ENCODE results near the gene RPA3. TPM values are rescaled to one million over a fixed set of nuclear protein-coding genes. Genes with fewer than 3 reads are reported as not detected.

The RPA3 gene
- total RNA-seq = 18.4 TPM
- long read RNA-seq, partial matches to known transcripts = 10 of 16 reads
- long read RNA-seq, other reads (novel, unspliced or antisense) = 6 of 16 reads

GRCh38 chr7:7718492-7718891, at the start of gene RPA3:
RPA3 (minus strand) TSS chr7:7718607; CDS start chr7:7640418, 78,189 bp downstream.
- intact Hi-C loops (cut with DNase I) = no loop called here
- DNase-seq (ENCODE audit: low spot score) = no peak

- intact Hi-C loops (cut with DNase I) = loop anchor here (10.0 kb wide), 2 partner anchors 198 to 448 kb away; partner anchors contain the start of gene GLCCI1
- no peak for DNase-seq (ENCODE audit: low spot score)
Measured at GRCh38 chr7:7766671-7767070, 48.3 kb upstream of the RPA3 start.

GRCh38 chr7:7765422-7765821, 47.0 kb upstream of the RPA3 start:
- intact Hi-C loops (cut with DNase I) = loop anchor here (10.0 kb wide), 2 partner anchors 199 to 449 kb away; partner anchors contain the start of gene GLCCI1
- DNase-seq (ENCODE audit: low spot score) = no peak

GRCh38 chr7:7764520-7765396, 46.4 kb upstream of the RPA3 start:
- no peak for DNase-seq (ENCODE audit: low spot score)
- intact Hi-C loops (cut with DNase I) = loop anchor here (10.0 kb wide), 2 partner anchors 200 to 450 kb away; partner anchors contain the start of gene GLCCI1

- DNase-seq (ENCODE audit: low spot score) = no peak
- intact Hi-C loops (cut with DNase I) = loop anchor here (1.0 to 10.0 kb wide), 3 partner anchors 81 to 453 kb away; partner anchors contain the start of gene GLCCI1
Measured at GRCh38 chr7:7761974-7762779, 43.8 kb upstream of the RPA3 start.

GRCh38 chr7:7761340-7761973, 43.0 kb upstream of the RPA3 start:
- no peak for DNase-seq (ENCODE audit: low spot score)
- intact Hi-C loops (cut with DNase I) = loop anchor here (1.0 to 10.0 kb wide), 3 partner anchors 80 to 453 kb away; partner anchors contain the start of gene GLCCI1

- DNase-seq (ENCODE audit: low spot score) = no peak
- intact Hi-C loops (cut with DNase I) = no loop called here
Measured at GRCh38 chr7:7757576-7757975, 39.2 kb upstream of the RPA3 start.

GRCh38 chr7:7756577-7756976, 38.2 kb upstream of the RPA3 start:
- DNase-seq (ENCODE audit: low spot score) = no peak
- intact Hi-C loops (cut with DNase I) = no loop called here

GRCh38 chr7:7751243-7752092, 33.1 kb upstream of the RPA3 start:
- no peak for DNase-seq (ENCODE audit: low spot score)
- intact Hi-C loops (cut with DNase I) = no loop called here

- intact Hi-C loops (cut with DNase I) = no loop called here
- DNase-seq (ENCODE audit: low spot score) = no peak
Measured at GRCh38 chr7:7750571-7751242, 32.3 kb upstream of the RPA3 start.

GRCh38 chr7:7746458-7746857, 28.1 kb upstream of the RPA3 start:
- intact Hi-C loops (cut with DNase I) = no loop called here
- no peak for DNase-seq (ENCODE audit: low spot score)

DNA sequence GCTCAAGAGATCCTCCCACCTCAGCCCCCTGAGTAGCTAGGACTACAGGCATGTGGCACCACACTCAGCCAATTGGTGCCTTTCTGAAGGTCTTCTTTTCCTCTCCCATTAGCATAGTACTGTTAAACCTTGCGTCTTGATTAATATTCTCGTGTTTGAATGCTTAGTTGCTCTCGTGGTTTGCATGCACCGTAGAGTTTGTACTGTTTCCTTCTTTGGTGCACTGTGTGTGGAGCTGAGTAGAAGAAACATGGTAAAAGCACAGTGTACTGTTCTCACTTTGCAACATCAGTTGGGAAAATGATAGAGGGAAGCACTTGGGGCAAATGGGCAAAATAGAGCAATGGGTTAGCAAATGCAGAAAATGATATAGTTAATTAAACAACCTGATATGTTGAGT, 27.6 kb upstream of the RPA3 start:
- DNase-seq (ENCODE audit: low spot score) = no peak
- intact Hi-C loops (cut with DNase I) = no loop called here

GRCh38 chr7:7745258-7745657, 26.9 kb upstream of the RPA3 start:
- intact Hi-C loops (cut with DNase I) = no loop called here

DNA sequence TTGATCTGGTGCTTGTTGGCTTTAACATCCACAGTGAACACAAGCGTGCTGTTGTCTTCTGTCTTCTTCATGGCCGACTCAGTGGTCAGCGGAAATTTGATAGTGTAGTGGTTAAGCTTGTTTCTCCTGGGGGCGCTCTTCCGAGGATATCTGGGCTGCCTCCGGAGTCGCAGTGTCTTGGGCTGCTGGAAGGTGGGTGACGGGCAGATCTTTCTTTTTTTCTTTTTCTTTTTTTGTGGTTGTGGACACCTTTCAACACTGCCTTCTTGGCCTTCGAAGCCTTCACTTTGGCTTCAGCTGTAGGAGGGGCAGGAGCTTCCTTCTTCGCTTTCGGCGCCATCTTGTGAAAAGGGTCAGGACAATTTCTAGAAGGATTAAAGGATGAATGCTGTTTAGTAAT, 23.8 kb upstream of the RPA3 start:
- intact Hi-C loops (cut with DNase I) = no loop called here
- DNase-seq (ENCODE audit: low spot score) = no peak

More at GRCh38 chr7:7745258-7745657, 26.9 kb upstream of the RPA3 start:
- DNase-seq (ENCODE audit: low spot score) = no peak

DNA sequence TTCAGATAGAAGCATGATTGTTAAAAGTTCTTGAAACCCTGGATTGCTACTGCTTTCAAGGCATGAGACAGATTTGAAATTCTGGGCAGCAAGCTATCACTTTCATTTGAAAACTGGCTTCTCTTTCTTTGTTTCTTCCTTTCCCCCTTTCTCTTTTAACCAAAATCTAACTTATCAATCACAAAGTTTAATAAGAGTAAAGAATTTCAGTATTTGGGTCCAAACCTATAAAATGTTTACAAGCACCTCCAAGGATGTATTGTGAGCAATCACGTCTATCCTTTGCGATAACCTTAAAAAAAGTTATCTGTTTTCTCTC, 21.6 kb upstream of the RPA3 start:
- DNase-seq (ENCODE audit: low spot score) = no peak
- intact Hi-C loops (cut with DNase I) = no loop called here

GRCh38 chr7:7739204-7740036, 21.0 kb upstream of the RPA3 start:
- intact Hi-C loops (cut with DNase I) = no loop called here
- DNase-seq (ENCODE audit: low spot score) = no peak

GRCh38 chr7:7738622-7739021, 20.2 kb upstream of the RPA3 start:
- intact Hi-C loops (cut with DNase I) = no loop called here
- DNase-seq (ENCODE audit: low spot score) = no peak

GRCh38 chr7:7738177-7738576, 19.8 kb upstream of the RPA3 start:
- intact Hi-C loops (cut with DNase I) = no loop called here
- DNase-seq (ENCODE audit: low spot score) = no peak
